HG03097 (cell line): ENCODE results near the gene ABCC10.
"Not testable (repeated sequence)": the region's sequence is repeated elsewhere in the genome, so short reads cannot be mapped to it uniquely, and the experiment has no call there.

Experiments used
- ATAC-seq: cut with Tn5 transposase; IDR thresholded peaks from one replicate; pipeline ENCODE4 v1.9.1; 2021; ENCODE audit not compliant: unreplicated experiment, low FRiP score

Gene ABCC10

DNA sequence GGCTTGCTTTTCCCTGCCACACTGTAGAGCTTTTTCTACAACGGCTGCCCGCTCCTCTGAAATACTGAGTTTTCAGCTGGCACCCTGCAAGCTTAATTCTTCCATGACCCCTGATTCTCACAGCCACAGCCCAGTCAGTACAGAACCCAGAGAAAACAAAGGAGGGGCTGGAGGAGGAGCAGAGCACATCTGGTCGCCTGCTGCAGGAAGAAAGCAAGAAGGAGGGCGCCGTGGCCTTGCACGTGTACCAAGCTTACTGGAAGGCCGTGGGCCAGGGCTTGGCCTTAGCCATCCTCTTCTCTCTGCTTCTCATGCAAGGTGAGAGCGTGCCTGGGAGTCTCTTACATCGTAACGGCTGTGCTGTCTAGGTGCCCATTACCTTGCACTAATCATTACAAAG, 16.7 kb downstream of the ABCC10 start:
- no peak for ATAC-seq

GRCh38 chr6:43444582-43444981, 17.2 kb downstream of the ABCC10 start:
- no peak for ATAC-seq

DNA sequence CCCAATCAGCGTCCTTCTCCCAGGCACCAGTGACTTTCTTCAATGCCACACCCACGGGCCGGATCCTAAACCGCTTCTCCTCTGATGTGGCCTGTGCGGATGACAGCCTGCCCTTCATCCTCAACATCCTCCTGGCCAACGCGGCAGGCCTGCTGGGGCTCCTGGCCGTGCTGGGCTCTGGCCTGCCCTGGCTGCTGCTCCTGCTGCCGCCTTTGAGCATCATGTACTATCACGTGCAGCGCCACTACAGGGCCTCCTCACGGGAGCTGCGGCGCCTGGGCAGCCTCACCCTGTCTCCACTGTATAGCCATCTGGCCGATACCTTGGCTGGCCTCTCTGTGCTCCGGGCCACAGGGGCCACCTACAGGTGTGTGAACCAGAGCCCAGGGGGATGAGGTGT, 18.2 kb downstream of the ABCC10 start:
- no peak for ATAC-seq

DNA sequence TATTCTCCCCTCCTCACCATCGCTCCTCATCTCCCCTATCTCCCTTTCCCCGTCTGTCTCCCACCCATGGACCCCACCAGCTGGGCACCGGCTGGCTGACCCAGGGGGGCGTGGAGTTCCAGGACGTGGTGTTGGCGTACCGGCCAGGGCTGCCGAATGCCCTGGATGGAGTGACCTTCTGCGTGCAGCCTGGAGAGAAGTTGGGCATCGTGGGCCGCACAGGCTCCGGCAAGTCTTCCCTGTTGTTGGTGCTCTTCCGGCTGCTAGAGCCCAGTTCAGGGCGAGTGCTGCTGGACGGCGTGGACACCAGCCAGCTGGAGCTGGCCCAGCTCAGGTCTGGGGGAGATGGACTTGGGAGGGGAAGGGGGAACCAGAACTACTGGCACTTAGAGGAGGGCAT, 20.3 kb downstream of the ABCC10 start:
- no peak for ATAC-seq

GRCh38 chr6:43448916-43449315, 21.6 kb downstream of the ABCC10 start:
- ATAC-seq, result no peak

DNA sequence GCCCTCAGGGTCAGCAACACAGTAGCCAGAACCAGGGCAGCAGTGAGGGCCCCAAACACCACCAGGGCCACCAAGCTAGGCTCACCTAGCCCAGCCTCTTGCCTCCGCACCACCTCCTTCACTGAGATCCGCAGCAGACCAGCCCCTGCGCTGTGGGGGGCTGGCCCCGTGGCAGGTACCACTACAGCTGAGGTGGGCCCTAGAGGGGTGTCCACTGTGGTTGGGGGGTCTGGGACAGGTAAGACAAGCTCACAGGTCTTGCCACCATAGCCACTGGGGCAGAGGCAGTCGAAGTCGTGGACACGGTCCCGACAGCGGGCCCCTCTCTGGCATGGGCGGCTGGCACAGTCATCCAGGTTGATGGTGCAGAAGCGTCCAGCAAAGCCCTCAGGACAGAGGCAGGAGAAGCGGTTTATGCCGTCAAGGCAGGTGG, 23.4 kb downstream of the ABCC10 start:
- ATAC-seq, result no peak

DNA sequence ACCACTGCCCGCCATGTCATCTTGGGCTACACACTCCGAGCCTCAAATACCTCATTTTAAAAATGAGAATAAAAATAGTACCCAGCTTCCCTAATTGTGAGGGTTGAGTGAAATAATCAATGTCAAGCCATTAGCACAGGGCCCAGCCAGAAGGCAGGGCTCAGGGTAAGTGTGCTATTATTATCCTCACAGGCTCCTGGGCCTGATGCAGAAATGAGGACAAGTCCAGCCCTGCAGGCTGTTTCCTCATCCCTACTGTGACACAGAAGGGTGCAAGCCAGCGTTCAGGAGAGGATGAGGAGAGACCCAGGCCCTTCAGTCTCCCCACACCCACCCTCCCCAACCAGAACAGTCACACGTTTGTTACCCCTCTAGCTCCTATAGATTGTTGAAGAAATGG, 24.0 kb downstream of the ABCC10 start:
- ATAC-seq, result no peak

DNA sequence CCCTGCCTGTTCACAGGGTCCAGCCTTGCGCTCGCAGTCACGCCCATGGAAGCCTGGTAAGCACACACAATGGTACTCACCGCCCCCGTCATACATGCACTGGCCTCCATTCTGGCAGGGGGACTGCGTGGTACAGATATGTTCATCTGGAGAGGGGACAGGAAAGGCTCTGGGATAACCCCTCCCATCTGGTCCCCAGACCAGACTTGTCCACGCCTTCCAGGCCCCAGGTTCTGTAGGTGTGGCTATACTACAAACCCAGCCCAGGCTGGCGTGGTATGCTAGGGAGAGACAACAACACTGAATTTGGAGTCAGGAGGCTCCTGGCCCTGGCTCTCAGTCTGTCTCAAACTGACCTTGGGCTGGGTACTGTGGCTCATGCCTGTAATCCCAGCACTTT, 24.6 kb downstream of the ABCC10 start:
- ATAC-seq, result no peak

DNA sequence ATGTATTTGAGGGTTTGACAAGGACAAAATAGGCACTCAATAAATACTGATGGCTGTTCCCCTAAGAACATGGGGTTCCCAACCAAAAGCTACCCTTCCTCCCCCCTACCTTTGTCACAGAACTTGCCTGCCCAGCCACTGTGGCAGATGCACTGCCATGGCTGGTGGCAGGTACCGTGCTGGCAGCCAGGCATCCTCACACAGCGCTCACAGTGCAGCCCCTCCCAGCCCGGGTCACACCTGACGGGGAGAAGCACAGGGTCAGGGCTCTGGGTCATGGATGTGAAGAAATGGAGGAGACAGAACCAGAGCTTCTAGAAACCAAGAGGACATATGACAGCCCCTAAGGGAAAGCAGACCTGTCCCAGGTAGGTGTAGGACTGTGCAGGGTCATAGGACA, 25.6 kb downstream of the ABCC10 start:
- no peak for ATAC-seq

GRCh38 chr6:43453831-43454230, 26.5 kb downstream of the ABCC10 start:
- no peak for ATAC-seq

DNA sequence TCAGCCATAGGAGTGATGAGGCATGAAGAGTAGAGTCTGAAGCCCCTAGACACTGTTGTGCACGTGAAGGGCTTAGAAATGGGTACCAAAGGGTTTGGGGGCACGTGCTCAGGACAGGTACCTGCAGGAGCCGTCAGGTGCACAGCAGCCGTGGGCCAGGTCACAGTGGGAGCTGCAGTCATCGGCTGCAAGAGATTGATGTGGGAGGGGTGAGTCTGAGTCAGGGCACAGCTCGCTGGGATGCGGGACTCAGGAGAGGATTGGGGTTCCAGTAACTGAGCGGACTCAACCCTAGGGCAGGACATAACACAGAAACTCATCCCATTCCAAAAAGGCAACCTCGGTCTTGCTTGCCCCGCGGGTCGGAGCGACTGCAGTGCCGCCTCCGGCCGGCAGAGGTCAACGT, 27.0 kb downstream of the ABCC10 start:
- ATAC-seq, result no peak

- ATAC-seq, result no peak
Observed at GRCh38 chr6:43454696-43455530, 27.6 kb downstream of the ABCC10 start.

- ATAC-seq, result no peak
Observed at GRCh38 chr6:43455531-43456428, 28.4 kb downstream of the ABCC10 start, which contains the start of gene DLK2. DLK2 (minus strand) TSS chr6:43455548; CDS start chr6:43454825, 723 bp downstream.

GRCh38 chr6:43457643-43458042, 30.3 kb downstream of the ABCC10 start:
- ATAC-seq, result no peak

GRCh38 chr6:43458154-43458553, 30.8 kb downstream of the ABCC10 start:
- ATAC-seq, result not testable (repeated sequence)

GRCh38 chr6:43459535-43459934, 32.2 kb downstream of the ABCC10 start:
- ATAC-seq, result no peak

- no peak for ATAC-seq
Observed at GRCh38 chr6:43460032-43460431, 32.7 kb downstream of the ABCC10 start.

DNA sequence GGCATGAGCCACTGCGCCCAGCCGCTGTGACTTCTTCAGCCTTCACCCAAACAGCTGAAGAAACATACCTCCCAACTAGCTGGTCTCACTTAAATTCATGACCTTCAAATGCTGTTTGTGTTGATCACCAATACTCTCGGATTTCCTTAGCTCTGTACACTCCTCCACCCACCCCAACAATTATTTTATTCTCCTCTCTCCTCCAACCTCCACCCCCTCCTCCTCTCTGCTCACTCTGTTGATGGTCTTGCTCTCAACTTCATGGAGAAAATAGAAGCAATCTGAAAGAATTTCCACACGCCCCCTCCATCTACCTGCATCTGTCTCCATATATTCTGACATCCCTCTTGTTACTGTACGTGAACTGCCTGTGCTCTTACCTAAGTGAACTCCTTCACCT, 34.6 kb downstream of the ABCC10 start:
- ATAC-seq, result no peak

GRCh38 chr6:43464337-43464736, 37.0 kb downstream of the ABCC10 start:
- ATAC-seq, result no peak

DNA sequence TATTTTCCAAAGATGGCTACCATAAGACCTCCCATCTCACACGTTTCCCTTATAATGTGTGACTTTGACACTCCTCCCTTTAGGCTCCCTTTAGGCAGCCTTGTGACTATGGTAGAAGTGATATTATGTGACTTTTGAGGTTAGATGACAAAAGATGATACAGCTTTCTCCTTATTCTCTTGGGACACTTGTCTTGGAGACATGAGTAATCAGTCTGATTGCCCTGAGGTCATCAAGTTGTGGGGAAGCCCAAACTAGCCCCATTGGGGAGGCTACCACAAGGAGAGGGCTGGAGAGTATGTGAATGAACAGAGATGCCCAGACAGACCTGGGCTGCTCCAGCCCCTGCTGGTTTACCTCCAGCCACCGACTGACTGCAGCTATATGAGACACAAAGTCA, 38.6 kb downstream of the ABCC10 start:
- ATAC-seq, result no peak

DNA sequence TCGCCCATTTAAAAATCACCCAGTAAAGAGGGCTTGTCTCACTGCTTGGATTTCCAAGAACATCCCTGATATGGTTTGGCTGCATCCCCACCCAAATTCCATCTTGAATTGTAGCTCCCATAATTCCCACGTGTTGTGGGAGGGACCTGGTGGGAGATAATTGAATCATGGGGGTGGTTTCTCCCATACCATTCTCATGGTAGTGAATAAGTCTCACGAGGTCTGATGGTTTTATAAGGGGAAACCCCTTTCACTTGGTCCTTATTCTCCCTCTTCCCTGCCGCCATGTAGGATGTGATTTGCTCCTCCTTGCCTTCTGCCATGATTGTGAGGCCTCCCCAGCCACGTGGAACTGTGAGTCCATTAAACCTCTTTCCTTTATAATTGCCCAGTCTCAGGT, 39.9 kb downstream of the ABCC10 start:
- ATAC-seq, result not testable (repeated sequence)

- ATAC-seq, result no peak
Observed at GRCh38 chr6:43467752-43468151, 40.4 kb downstream of the ABCC10 start.
